HEK293T (cell line): ENCODE results near the gene TCOF1.
A peak's percentile ranks its signal among the peaks of the same experiment; 100 is the strongest.

ENCODE experiments used
- CTCF ChIA-PET: fragments of 350-600 bp; formaldehyde crosslinking; extraction: SDS; loops from one replicate; lab custom pipeline; 2021; ENCODE audit warnings: antibody characterized with exemption, inconsistent platforms; lab: Yijun Ruan, JAX
- POLR2A ChIA-PET: fragments of 350-600 bp; formaldehyde crosslinking; extraction: SDS; loops from one replicate; lab custom pipeline; 2020; ENCODE audit warnings: antibody characterized with exemption, inconsistent platforms; lab: Yijun Ruan, JAX
- DNase-seq: peaks from one replicate; pipeline ENCODE4 v3.0.0; 2012; ENCODE audit warnings: mixed read lengths; ENCODE audit errors: extremely low spot score
- ARNT ChIP-seq: fragments of 450-650 bp; IDR thresholded peaks from 2 replicates; pipeline ENCODE4 v1.6.1; 2017; ENCODE audit warnings: mild to moderate bottlenecking
- BHLHE40 ChIP-seq: fragments of 450-650 bp; IDR thresholded peaks from 2 replicates; pipeline ENCODE4 v1.6.1; 2016; ENCODE audit warnings: mild to moderate bottlenecking, moderate library complexity, borderline replicate concordance
- CTBP1 ChIP-seq: fragments of 450-650 bp; IDR thresholded peaks from 2 replicates; pipeline ENCODE4 v1.6.1; 2016; ENCODE audit warnings: borderline replicate concordance
- FOXA1 ChIP-seq: fragments of 450-650 bp; IDR thresholded peaks from 2 replicates; pipeline ENCODE4 v1.6.1; 2016; ENCODE audit warnings: mild to moderate bottlenecking
- FOXK2 ChIP-seq: fragments of 450-650 bp; IDR thresholded peaks from 2 replicates; pipeline ENCODE4 v1.6.1; 2016; ENCODE audit warnings: mild to moderate bottlenecking
- FOXM1 ChIP-seq: fragments of 450-650 bp; IDR thresholded peaks from 2 replicates; pipeline ENCODE4 v1.6.1; 2017; ENCODE audit warnings: mild to moderate bottlenecking, borderline replicate concordance
- HDGF ChIP-seq: fragments of 450-650 bp; IDR thresholded peaks from 2 replicates; pipeline ENCODE4 v1.6.1; 2017; ENCODE audit warnings: antibody characterized with exemption, borderline replicate concordance
- L3MBTL2 ChIP-seq: fragments of 450-650 bp; conservative IDR thresholded peaks from 2 replicates; pipeline ENCODE4 v1.6.1; 2016; ENCODE audit warnings: mild to moderate bottlenecking
- LEF1 ChIP-seq: fragments of 450-650 bp; IDR thresholded peaks from 2 replicates; pipeline ENCODE4 v1.6.1; 2017; ENCODE audit warnings: mild to moderate bottlenecking, borderline replicate concordance
- NFRKB ChIP-seq: fragments of 450-650 bp; IDR thresholded peaks from 2 replicates; pipeline ENCODE4 v1.6.1; 2016; ENCODE audit warnings: mild to moderate bottlenecking, moderate library complexity
- SP1 ChIP-seq: fragments of 450-650 bp; IDR thresholded peaks from 2 replicates; pipeline ENCODE4 v1.6.1; 2017
- SUZ12 ChIP-seq: fragments of 450-650 bp; IDR thresholded peaks from 2 replicates; pipeline ENCODE4 v1.6.1; 2016; ENCODE audit warnings: mild to moderate bottlenecking
- TARDBP ChIP-seq: fragments of 450-650 bp; IDR thresholded peaks from 2 replicates; pipeline ENCODE4 v1.6.1; 2016
- ZNF384 ChIP-seq: fragments of 450-650 bp; IDR thresholded peaks from 2 replicates; pipeline ENCODE4 v1.6.1; 2016
- TF ChIP-seq, protein P1 (sequence below): fragments of 450-650 bp; IDR thresholded peaks from 2 replicates; pipeline ENCODE4 v1.6.1; 2016

TCOF1 gene

DNA sequence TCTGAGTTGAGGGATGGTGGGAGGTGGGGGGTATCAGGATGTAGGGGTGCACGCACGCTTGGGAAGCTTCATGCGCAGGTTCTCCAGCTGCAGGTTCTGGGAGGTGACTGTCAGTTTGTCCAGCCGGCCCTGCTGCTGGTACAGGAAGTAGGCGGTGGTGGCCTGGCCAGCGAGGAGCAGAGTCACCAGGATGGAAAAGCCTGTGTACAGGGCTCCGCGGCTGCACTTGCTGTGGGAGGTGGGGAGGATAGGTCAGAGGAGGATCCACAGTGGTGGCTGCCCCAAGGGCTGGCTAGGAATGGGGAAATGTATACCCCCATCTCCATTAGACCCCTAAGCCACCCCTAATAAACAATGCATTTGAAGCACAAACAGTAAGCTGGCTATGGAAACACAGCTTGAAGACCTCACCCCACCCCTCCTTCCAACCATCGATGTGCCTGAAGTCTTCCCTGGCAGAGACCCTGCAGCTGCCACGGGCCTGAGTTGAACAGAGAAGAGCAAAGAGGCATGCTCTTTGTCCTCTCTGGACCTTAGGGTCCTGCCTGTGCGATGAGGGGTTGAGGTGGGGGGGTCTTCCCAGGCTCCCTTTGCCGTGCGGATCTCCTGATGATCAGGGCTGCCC lies 49.7 kb downstream of the TCOF1 start:
- ChIA-PET CTCF (no interaction called here), POLR2A (interaction anchor here (0.7 kb wide), 1 partner anchor 10 kb away, joined by 3 read pairs; no protein-coding TSS in a partner anchor)
- TF ChIP-seq FOXK2 (no peak), FOXM1 (no peak), ZNF384 (no peak), NFRKB (no peak), ARNT (no peak), BHLHE40 (no peak), SUZ12 (no peak)
- TF ChIP-seq, protein P1, sequence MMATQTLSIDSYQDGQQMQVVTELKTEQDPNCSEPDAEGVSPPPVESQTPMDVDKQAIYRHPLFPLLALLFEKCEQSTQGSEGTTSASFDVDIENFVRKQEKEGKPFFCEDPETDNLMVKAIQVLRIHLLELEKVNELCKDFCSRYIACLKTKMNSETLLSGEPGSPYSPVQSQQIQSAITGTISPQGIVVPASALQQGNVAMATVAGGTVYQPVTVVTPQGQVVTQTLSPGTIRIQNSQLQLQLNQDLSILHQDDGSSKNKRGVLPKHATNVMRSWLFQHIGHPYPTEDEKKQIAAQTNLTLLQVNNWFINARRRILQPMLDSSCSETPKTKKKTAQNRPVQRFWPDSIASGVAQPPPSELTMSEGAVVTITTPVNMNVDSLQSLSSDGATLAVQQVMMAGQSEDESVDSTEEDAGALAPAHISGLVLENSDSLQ = no peak
- DNase-seq = no peak

GRCh38 chr5:150408231-150408943 lies 50.9 kb downstream of the TCOF1 start:
- POLR2A ChIA-PET = no interaction called here
- no peak for TF ChIP-seq TARDBP
- TF ChIP-seq ARNT = no peak
- TF ChIP-seq CTBP1 = no peak
- TF ChIP-seq FOXA1 = no peak
- CTCF ChIA-PET = no interaction called here
- DNase-seq = no peak

- ChIA-PET CTCF (interaction anchor here (1.5 to 2.0 kb wide), 2 partner anchors 11 to 26 kb away, joined by 6 to 7 read pairs; no protein-coding TSS in a partner anchor), POLR2A (no interaction called here)
- peak; percentile 94 for DNase-seq
- TF ChIP-seq, protein P1 = peak; percentile 56; the same call in 1 of the 2 replicates
- TF ChIP-seq FOXA1 = no peak
Measured at GRCh38 chr5:150409638-150410523, 52.4 kb downstream of the TCOF1 start.

GRCh38 chr5:150410524-150411244 lies 53.2 kb downstream of the TCOF1 start:
- TF ChIP-seq LEF1 = no peak
- TF ChIP-seq ZNF384 = peak; percentile 99
- peak; percentile 77 for DNase-seq
- ChIA-PET POLR2A (no interaction called here), CTCF (interaction anchor here (1.5 to 2.0 kb wide), 2 partner anchors 11 to 25 kb away, joined by 6 to 7 read pairs; no protein-coding TSS in a partner anchor)

GRCh38 chr5:150411245-150411979 lies 53.9 kb downstream of the TCOF1 start:
- ChIA-PET CTCF (interaction anchor here (1.5 to 2.0 kb wide), 2 partner anchors 12 to 25 kb away, joined by 6 to 7 read pairs; no protein-coding TSS in a partner anchor), POLR2A (no interaction called here)
- TF ChIP-seq FOXM1 (no peak), BHLHE40 (no peak), CTBP1 (no peak), HDGF (no peak), LEF1 (no peak), NFRKB (no peak), ARNT (no peak), FOXA1 (no peak)
- peak; percentile 37 for DNase-seq

DNA sequence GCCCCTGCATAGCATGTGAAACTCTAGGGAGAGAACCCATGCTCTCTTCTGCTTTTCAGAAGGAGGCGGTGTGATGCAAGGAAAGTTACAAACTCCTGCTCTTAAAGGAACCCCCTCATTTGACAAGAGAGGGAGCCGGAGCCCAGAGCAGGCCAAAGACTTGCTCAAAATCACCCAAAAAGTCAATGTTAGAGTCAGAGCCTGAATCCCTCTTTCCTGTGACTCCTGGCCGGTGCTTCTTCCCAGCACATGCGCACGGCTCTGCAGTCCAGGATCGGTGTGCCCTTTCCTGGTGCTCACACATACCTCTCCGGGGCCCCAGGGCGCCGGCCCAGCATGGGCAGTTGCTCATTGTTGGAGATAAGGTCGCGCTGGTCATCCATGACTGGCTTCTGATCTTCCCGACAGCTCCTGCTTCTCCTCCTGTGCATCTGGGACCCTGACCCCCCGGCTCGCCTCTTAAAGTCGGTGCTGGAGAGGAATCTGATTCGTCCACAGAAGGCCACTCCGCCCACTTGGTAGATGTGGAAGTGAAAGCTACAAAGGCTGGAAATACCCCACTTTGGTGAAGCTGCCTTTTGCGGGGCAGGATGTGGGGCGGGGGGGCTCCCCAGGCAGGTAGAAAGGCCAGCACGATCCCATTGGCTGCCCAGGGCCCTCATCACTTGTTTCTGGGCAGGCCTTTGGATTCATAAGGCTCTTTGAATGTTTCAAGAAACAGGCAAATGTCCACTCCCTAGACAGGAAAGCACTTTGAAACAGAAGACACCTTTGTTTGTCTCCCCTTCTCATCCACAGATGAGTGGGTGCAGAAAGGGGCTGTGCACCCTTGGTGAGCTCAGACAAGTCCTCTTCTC lies 55.0 kb downstream of the TCOF1 start, which contains the start of gene CD74:
Gene CD74, minus strand, starts transcription at position 592 of the 857 bp plus-strand sequence. Its CDS starts 161 bp downstream, at position 431.
- ChIA-PET CTCF (no interaction called here), POLR2A (interaction anchor here (1.4 kb wide), 1 partner anchor 288 kb away, joined by 3 read pairs; the partner anchor contains the start of gene RBM22)
- DNase-seq = no peak
- TF ChIP-seq ARNT (no peak), SP1 (no peak), FOXK2 (no peak), HDGF (no peak), L3MBTL2 (no peak), TARDBP (no peak)
- TF ChIP-seq, protein P1 = no peak
